ENCODE results near the gene MAGI2. TPM values are rescaled to one million over a fixed set of nuclear protein-coding genes. Genes with fewer than 3 reads are reported as not detected.

MAGI2 gene
- polyA plus RNA-seq, 1 donor = 2.6 TPM

DNA sequence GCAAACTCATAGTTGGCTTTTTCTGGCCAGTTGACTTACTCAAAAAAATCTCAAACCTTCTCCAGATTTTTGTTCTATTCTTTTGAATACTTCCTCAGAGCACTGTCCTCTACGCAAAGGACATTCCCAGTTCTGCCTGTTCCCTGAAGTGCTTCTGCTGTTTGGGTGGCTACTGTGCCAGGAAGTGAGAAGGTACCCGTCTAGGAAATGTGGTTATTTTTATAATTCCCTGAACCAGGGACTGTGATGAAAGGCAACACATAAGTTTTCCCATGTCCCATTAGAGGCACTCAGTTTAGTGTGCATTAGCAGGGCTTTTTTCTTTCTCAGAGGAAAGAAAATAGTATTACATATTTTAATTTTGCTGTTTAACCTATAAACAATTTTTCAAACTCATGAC is 1284.6 kb downstream of the MAGI2 start:
- H3K9me3 ChIP-seq (ENCODE audit: control insufficient read depth, low read depth, low read length) = no peaks in the 10 kb centered on the region
- H3K27me3 ChIP-seq (ENCODE audit: control insufficient read depth, insufficient read depth, low read length) = no peaks in the 10 kb centered on the region
- H3K4me1 ChIP-seq (ENCODE audit: control insufficient read depth, insufficient read depth, low read length) = no peaks in the 10 kb centered on the region
- H3K36me3 ChIP-seq (ENCODE audit: control insufficient read depth, insufficient read depth, low read length) = no peaks in the 10 kb centered on the region
- DNase-seq = no peak
- no peak overlapping the region for H3K4me3 ChIP-seq (ENCODE audit: low read length)
- WGBS (ENCODE audit: insufficient coverage, low lambda C conversion rate) = no CpG with 5 or more reads among the region's 2 CpGs
- no peak overlapping the region for H3K27ac ChIP-seq (ENCODE audit: low read length)

DNA sequence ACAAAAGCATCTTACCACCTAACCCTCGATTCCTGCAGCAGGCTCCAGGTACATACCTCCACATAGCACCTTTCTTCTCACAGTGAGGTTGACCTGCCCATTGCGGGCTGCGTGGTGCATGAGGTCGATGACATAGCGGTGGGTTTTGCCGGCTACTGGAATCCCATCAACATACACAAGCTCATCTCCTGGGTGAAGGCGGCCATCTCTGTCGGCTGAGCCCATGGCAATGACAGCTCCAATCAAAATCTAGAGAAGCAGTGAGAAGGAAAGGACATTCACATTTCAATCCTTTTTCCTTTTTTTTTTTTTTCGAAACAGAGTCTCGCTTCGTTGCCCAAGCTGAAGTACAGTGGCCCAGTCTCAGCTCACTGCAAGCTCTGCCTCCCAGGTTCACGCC is 1285.6 kb downstream of the MAGI2 start:
- Histone ChIP-seq H3K27ac (ENCODE audit: low read length) (no peak overlapping the region), H3K27me3 (ENCODE audit: control insufficient read depth, insufficient read depth, low read length) (no peaks in the 10 kb centered on the region), H3K36me3 (ENCODE audit: control insufficient read depth, insufficient read depth, low read length) (no peaks in the 10 kb centered on the region), H3K9me3 (ENCODE audit: control insufficient read depth, low read depth, low read length) (no peaks in the 10 kb centered on the region), H3K4me1 (ENCODE audit: control insufficient read depth, insufficient read depth, low read length) (no peaks in the 10 kb centered on the region), H3K4me3 (ENCODE audit: low read length) (no peak overlapping the region)
- WGBS (ENCODE audit: insufficient coverage, low lambda C conversion rate) = 100% methylated on average over 1 of the region's 12 CpGs
- DNase-seq = no peak

DNA sequence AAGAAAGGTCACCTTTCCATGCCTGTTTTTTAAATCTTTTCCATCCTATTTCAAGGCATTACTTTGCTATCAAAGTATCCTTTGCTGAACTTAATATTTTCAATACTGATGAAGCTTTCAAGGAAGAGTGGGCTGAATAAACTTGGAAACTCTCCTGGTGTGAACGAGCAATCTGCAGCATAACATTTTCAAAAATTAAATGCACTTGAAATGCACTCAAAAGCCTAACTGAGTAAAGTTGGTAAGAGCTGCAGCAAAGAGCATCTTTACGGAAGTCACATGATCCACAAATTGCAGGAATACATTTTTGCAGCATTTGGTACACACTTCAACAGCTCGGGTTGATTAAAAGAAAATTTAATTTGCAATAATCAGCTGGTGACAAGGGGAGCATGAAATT is 1287.6 kb downstream of the MAGI2 start:
- Histone ChIP-seq H3K9me3 (ENCODE audit: control insufficient read depth, low read depth, low read length) (no peaks in the 10 kb centered on the region), H3K36me3 (ENCODE audit: control insufficient read depth, insufficient read depth, low read length) (no peaks in the 10 kb centered on the region), H3K27ac (ENCODE audit: low read length) (no peak overlapping the region), H3K4me1 (ENCODE audit: control insufficient read depth, insufficient read depth, low read length) (no peaks in the 10 kb centered on the region), H3K4me3 (ENCODE audit: low read length) (no peak overlapping the region), H3K27me3 (ENCODE audit: control insufficient read depth, insufficient read depth, low read length) (no peaks in the 10 kb centered on the region)
- DNase-seq = no peak
- WGBS (ENCODE audit: insufficient coverage, low lambda C conversion rate) = no CpG with 5 or more reads among the region's 3 CpGs

DNA sequence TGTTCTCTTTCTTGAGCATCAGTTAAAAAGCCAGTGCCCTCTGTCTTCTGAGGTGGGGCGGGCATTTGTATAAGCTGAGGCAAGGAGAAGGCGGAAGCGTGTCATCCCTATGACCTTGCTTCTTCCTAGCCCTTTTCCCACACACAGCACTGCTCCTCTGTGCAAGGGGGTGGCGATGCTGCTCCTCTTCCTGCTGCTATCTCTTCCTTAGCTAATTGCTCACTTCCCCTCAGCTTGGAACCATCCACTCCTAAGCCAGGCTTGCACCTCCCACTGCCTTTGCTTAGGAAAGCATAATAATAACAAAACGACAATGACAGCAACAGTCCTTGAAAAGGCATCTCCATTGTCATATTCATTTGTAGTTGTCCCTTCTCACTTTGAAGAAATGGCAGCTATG is 1288.0 kb downstream of the MAGI2 start:
- DNase-seq = no peak
- Histone ChIP-seq H3K27ac (ENCODE audit: low read length) (no peak overlapping the region), H3K36me3 (ENCODE audit: control insufficient read depth, insufficient read depth, low read length) (no peaks in the 10 kb centered on the region), H3K9me3 (ENCODE audit: control insufficient read depth, low read depth, low read length) (no peaks in the 10 kb centered on the region), H3K4me1 (ENCODE audit: control insufficient read depth, insufficient read depth, low read length) (no peaks in the 10 kb centered on the region), H3K27me3 (ENCODE audit: control insufficient read depth, insufficient read depth, low read length) (no peaks in the 10 kb centered on the region), H3K4me3 (ENCODE audit: low read length) (no peak overlapping the region)
- WGBS (ENCODE audit: insufficient coverage, low lambda C conversion rate) = 0% methylated on average over 1 of the region's 5 CpGs

DNA sequence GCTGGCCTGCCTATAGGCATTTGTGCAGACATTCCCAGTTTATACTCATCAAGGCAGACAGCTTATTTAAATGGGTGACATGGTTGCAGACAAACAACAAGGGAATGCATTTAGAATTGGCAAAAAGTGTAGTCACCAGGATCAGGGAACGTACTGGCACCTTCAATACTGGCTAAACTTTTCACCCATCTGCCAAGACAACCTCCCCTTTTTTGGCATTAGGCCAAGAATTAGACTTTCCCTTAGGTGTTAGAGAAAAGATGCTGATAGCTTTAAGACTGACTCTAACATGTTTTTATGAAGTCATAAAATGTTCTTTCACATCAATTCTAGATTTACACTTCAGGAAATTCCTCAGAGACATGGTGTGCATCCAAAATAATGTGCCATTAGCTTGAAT is 1289.0 kb downstream of the MAGI2 start:
- no peak overlapping the region for H3K4me3 ChIP-seq (ENCODE audit: low read length)
- H3K27ac ChIP-seq (ENCODE audit: low read length) = no peak overlapping the region
- no peak for DNase-seq
- H3K27me3 ChIP-seq (ENCODE audit: control insufficient read depth, insufficient read depth, low read length) = no peaks in the 10 kb centered on the region
- H3K36me3 ChIP-seq (ENCODE audit: control insufficient read depth, insufficient read depth, low read length) = no peaks in the 10 kb centered on the region
- H3K9me3 ChIP-seq (ENCODE audit: control insufficient read depth, low read depth, low read length) = no peaks in the 10 kb centered on the region
- H3K4me1 ChIP-seq (ENCODE audit: control insufficient read depth, insufficient read depth, low read length) = no peaks in the 10 kb centered on the region
- 57% methylated on average over 1 of the region's 1 CpG for WGBS (ENCODE audit: insufficient coverage, low lambda C conversion rate)

DNA sequence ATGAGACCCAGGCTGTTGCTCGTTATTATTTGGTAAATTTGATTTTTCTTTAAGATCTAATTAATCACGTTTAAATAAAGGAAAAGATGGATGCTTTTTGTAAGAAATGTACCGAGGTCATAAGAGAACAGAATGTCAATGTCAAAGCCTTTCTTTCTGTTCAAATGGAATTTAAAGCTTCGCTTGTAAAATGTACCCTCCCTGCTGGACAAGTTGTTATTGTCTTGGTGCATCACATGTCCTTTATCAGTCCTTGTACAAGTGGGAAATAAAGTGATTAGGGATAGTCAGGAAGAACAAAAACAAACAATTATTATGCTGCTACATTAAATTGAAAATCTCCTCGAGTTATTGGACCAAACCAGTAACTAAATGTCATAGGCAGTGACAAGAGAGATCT is 1291.7 kb downstream of the MAGI2 start:
- WGBS (ENCODE audit: insufficient coverage, low lambda C conversion rate) = 79% methylated on average over 4 of the region's 5 CpGs
- no peaks in the 10 kb centered on the region for H3K9me3 ChIP-seq (ENCODE audit: control insufficient read depth, low read depth, low read length)
- H3K4me3 ChIP-seq (ENCODE audit: low read length) = no peak overlapping the region
- H3K27ac ChIP-seq (ENCODE audit: low read length) = no peak overlapping the region
- DNase-seq = no peak
- no peaks in the 10 kb centered on the region for H3K36me3 ChIP-seq (ENCODE audit: control insufficient read depth, insufficient read depth, low read length)
- H3K4me1 ChIP-seq (ENCODE audit: control insufficient read depth, insufficient read depth, low read length) = no peaks in the 10 kb centered on the region
- H3K27me3 ChIP-seq (ENCODE audit: control insufficient read depth, insufficient read depth, low read length) = no peaks in the 10 kb centered on the region

DNA sequence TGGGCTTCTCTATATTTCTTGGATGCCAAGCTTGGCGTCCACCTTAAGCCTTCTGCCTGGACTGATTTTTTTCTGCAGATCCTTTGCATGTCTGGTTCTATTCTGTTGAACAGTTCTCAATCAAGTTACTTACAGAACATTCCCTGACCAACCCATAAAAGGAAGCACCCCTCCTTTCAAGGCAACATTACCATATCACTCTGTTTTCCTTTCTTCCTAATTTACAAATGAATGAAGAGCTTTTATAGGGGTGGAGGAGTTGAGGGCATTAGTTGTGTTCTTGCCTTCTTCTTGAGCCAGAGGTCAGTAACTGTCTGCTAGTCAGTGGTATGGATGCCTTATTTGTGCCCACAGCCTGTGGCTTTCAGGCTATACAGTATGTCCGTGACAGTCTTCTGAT is 1293.9 kb downstream of the MAGI2 start:
- no peak for DNase-seq
- Histone ChIP-seq H3K27ac (ENCODE audit: low read length) (no peak overlapping the region), H3K27me3 (ENCODE audit: control insufficient read depth, insufficient read depth, low read length) (peaks cover 4% of the 10 kb centered on the region), H3K4me3 (ENCODE audit: low read length) (no peak overlapping the region), H3K36me3 (ENCODE audit: control insufficient read depth, insufficient read depth, low read length) (no peaks in the 10 kb centered on the region), H3K4me1 (ENCODE audit: control insufficient read depth, insufficient read depth, low read length) (no peaks in the 10 kb centered on the region), H3K9me3 (ENCODE audit: control insufficient read depth, low read depth, low read length) (no peaks in the 10 kb centered on the region)
- no CpG with 5 or more reads among the region's 2 CpGs for WGBS (ENCODE audit: insufficient coverage, low lambda C conversion rate)

DNA sequence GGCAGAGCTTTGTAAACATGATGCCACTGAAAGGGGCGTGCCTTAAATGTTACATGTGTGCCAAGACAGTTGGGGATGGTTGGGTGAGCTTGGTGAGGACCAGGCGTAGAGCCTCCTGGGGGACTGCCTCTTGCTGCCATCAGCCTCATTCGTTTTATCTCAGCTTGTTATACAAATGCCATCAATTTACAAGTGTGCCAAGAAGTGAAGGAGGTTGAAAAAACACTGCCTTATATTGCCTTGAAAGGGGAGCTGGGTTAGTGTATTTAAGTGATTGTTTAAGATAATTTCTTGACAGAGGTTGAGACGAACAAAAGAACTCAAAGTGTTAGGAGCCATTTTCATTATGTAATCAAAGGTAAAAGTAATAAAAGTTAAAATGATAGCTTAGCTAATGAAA is 1300.2 kb downstream of the MAGI2 start:
- H3K4me1 ChIP-seq (ENCODE audit: control insufficient read depth, insufficient read depth, low read length) = no peaks in the 10 kb centered on the region
- no peaks in the 10 kb centered on the region for H3K36me3 ChIP-seq (ENCODE audit: control insufficient read depth, insufficient read depth, low read length)
- no peaks in the 10 kb centered on the region for H3K9me3 ChIP-seq (ENCODE audit: control insufficient read depth, low read depth, low read length)
- 0% methylated on average over 1 of the region's 4 CpGs for WGBS (ENCODE audit: insufficient coverage, low lambda C conversion rate)
- DNase-seq = no peak
- peaks cover 4% of the 10 kb centered on the region for H3K27me3 ChIP-seq (ENCODE audit: control insufficient read depth, insufficient read depth, low read length)
- no peak overlapping the region for H3K4me3 ChIP-seq (ENCODE audit: low read length)
- no peak overlapping the region for H3K27ac ChIP-seq (ENCODE audit: low read length)

DNA sequence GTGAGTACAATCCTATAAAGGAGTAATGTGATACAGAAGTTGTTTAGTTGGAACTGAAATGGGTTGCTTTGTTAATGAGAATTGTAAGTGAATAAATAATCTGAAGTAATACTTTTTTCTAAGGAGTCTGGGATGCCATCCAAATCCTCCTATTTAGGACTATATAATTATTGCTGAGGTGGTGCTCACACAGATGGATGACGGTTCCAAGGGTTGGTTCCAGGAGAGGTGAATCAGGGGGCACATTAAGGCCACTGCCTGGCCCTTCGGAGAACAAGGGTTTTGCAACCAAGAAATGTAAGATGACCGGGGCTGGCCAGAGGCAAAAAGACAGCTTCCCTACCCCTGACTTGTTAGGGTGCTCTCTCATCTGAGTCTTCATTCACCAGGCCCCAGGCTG is 1302.2 kb downstream of the MAGI2 start:
- no peak for DNase-seq
- no CpG with 5 or more reads among the region's 3 CpGs for WGBS (ENCODE audit: insufficient coverage, low lambda C conversion rate)
- no peaks in the 10 kb centered on the region for H3K36me3 ChIP-seq (ENCODE audit: control insufficient read depth, insufficient read depth, low read length)
- H3K27ac ChIP-seq (ENCODE audit: low read length) = no peak overlapping the region
- H3K27me3 ChIP-seq (ENCODE audit: control insufficient read depth, insufficient read depth, low read length) = peaks cover 2% of the 10 kb centered on the region
- H3K4me3 ChIP-seq (ENCODE audit: low read length) = no peak overlapping the region
- H3K9me3 ChIP-seq (ENCODE audit: control insufficient read depth, low read depth, low read length) = no peaks in the 10 kb centered on the region
- no peaks in the 10 kb centered on the region for H3K4me1 ChIP-seq (ENCODE audit: control insufficient read depth, insufficient read depth, low read length)

DNA sequence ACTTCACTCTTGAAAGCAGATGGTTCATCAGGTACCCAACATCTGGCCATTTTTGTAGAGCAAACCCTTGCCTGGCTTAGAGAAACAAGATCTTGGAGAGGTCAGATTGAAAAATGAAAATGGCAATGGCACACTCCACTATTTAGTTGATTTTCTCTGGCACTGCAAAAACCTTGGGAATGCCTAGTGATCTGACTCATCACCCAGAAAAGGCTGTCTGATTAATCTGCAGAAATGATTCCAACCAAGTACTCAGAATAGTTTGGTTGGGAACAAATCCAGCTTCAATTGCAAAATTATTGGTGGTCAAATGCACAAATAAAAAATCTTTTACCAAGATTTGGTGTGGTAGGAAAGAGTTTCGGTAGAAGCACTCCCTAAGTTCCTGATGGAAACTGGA is 1303.7 kb downstream of the MAGI2 start:
- no peak for DNase-seq
- Histone ChIP-seq H3K4me1 (ENCODE audit: control insufficient read depth, insufficient read depth, low read length) (no peaks in the 10 kb centered on the region), H3K27me3 (ENCODE audit: control insufficient read depth, insufficient read depth, low read length) (no peaks in the 10 kb centered on the region), H3K36me3 (ENCODE audit: control insufficient read depth, insufficient read depth, low read length) (no peaks in the 10 kb centered on the region), H3K4me3 (ENCODE audit: low read length) (no peak overlapping the region), H3K9me3 (ENCODE audit: control insufficient read depth, low read depth, low read length) (no peaks in the 10 kb centered on the region), H3K27ac (ENCODE audit: low read length) (no peak overlapping the region)
- 100% methylated on average over 1 of the region's 1 CpG for WGBS (ENCODE audit: insufficient coverage, low lambda C conversion rate)

DNA sequence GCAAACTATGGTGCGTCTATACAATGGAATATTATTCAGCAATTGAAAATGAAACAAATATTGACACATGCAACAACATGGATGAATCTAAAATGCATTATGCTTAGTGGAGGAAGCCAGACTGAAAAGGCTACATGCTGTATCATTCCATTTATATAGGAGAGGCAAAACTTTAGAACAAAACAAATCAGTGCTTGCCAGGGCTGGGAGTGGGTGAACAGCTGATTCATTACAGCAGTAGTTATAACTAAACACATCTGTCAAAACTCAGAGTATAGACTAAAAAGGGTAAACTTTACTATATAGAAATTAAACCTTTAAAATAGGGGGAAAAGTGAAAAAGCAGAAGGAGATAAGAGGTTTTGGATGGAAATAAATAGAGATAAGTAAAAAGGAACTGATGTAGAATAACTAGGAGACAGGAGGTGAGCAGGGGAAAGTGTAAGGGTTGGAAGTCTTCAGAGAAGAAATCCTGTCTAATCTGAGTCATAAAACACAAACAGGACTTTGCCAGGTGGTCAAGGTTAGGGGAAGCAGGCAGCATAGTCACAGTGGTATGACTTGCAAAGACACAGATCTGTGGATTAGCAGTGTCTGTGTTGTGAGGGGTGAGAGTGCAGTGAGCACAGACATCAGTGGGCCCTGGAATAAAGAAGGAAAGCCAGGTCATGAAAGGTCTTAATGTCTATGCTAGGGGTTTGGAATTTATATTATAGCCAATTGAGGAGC is 1305.1 kb downstream of the MAGI2 start:
- WGBS (ENCODE audit: insufficient coverage, low lambda C conversion rate) = 83% methylated on average over 1 of the region's 1 CpG
- peak in 1 of 2 donors; percentile 6 for DNase-seq
- Histone ChIP-seq H3K27ac (ENCODE audit: low read length) (no peak overlapping the region), H3K4me1 (ENCODE audit: control insufficient read depth, insufficient read depth, low read length) (no peaks in the 10 kb centered on the region), H3K36me3 (ENCODE audit: control insufficient read depth, insufficient read depth, low read length) (no peaks in the 10 kb centered on the region), H3K9me3 (ENCODE audit: control insufficient read depth, low read depth, low read length) (no peaks in the 10 kb centered on the region), H3K27me3 (ENCODE audit: control insufficient read depth, insufficient read depth, low read length) (no peaks in the 10 kb centered on the region), H3K4me3 (ENCODE audit: low read length) (no peak overlapping the region)
